Measurements from ENCODE around the gene TSPAN16.
A peak's percentile ranks its signal among the peaks of the same experiment; 100 is the strongest.

The TSPAN16 gene

DNA sequence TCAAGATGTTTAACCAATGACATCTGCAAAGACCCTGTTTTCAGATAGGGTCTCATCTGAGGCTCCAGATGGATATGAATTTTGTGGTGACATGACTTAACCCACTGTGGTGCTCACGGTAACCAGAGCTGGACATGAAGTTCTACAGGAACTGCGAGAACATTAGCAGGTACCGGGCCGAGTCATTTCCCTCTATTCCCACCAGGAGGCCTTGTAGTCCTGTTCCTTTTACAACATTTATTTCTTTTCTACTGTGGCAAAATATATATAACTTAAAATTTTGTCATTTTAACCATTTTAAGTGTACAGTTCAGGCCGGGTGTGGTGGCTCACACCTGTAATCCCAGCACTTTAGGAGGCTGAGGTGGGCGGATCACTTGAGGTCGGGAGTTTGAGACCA is 7.6 kb upstream of the TSPAN16 start:
- TF ChIP-seq POLR2AphosphoS5 (IDR thresholded peaks at IDR 0.05; ENCODE audit: low read depth): no peak
- TF ChIP-seq CTCF (IDR thresholded peaks at IDR 0.05; ENCODE audit: insufficient read depth, low read length): peak; percentile 40
- no peak overlapping the region for H3K27ac ChIP-seq (replicated peaks)
- DNase-seq (ENCODE audit: low read depth in 1 of 2, low spot score in 1 of 2): peak in 1 of 2 experiments; percentile 23

GRCh38 chr19:11290256-11290655 is 5.7 kb upstream of the TSPAN16 start:
- Histone ChIP-seq H3K27ac (replicated peaks) (no peak overlapping the region), H3K27me3 (ENCODE audit: insufficient read depth, poor library complexity, severe bottlenecking) (no peaks in the 10 kb centered on the region), H3K4me3 (replicated peaks; ENCODE audit: insufficient read depth, low read length) (no peak overlapping the region)
- TF ChIP-seq GABPA (IDR thresholded peaks at IDR 0.05; ENCODE audit: low read depth) (no peak), CTCF (IDR thresholded peaks at IDR 0.05; ENCODE audit: insufficient read depth, low read length) (no peak)
- TF ChIP-seq, protein P1, sequence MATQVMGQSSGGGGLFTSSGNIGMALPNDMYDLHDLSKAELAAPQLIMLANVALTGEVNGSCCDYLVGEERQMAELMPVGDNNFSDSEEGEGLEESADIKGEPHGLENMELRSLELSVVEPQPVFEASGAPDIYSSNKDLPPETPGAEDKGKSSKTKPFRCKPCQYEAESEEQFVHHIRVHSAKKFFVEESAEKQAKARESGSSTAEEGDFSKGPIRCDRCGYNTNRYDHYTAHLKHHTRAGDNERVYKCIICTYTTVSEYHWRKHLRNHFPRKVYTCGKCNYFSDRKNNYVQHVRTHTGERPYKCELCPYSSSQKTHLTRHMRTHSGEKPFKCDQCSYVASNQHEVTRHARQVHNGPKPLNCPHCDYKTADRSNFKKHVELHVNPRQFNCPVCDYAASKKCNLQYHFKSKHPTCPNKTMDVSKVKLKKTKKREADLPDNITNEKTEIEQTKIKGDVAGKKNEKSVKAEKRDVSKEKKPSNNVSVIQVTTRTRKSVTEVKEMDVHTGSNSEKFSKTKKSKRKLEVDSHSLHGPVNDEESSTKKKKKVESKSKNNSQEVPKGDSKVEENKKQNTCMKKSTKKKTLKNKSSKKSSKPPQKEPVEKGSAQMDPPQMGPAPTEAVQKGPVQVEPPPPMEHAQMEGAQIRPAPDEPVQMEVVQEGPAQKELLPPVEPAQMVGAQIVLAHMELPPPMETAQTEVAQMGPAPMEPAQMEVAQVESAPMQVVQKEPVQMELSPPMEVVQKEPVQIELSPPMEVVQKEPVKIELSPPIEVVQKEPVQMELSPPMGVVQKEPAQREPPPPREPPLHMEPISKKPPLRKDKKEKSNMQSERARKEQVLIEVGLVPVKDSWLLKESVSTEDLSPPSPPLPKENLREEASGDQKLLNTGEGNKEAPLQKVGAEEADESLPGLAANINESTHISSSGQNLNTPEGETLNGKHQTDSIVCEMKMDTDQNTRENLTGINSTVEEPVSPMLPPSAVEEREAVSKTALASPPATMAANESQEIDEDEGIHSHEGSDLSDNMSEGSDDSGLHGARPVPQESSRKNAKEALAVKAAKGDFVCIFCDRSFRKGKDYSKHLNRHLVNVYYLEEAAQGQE (IDR thresholded peaks at IDR 0.05; ENCODE audit: insufficient replicate concordance, low read depth): no peak
- DNase-seq (ENCODE audit: low read depth in 1 of 2, low spot score in 1 of 2): no peak

More for the DNA sequence above, 7.6 kb upstream of the TSPAN16 start:
- Histone ChIP-seq H3K4me3 (replicated peaks; ENCODE audit: insufficient read depth, low read length) (no peak overlapping the region), H3K27me3 (ENCODE audit: insufficient read depth, poor library complexity, severe bottlenecking) (no peaks in the 10 kb centered on the region)

DNA sequence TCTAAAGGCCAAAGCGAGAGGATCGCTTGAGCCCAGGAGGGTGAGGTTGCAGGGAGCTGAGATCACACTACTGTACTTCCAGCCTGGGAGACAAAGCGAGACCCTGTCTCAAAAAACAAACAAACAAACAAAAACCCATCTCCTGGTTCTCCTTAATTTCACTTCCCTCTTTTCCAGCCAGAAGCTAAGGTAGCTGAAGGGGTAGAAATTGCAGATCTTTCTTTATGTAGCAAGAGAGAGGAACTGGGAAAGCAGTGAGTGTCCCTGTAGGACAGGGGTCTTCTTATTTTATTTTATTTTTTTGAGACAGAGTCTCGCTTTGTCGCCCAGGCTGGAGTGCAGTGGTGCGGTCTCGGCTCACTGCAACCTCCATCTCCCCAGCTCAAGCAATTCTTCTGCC is 4.5 kb upstream of the TSPAN16 start:
- TF ChIP-seq CTCF (IDR thresholded peaks at IDR 0.05; ENCODE audit: insufficient read depth, low read length): no peak
- peak; percentile 77 for TF ChIP-seq SPI1 (IDR thresholded peaks at IDR 0.05; ENCODE audit: borderline replicate concordance, low read depth)
- no peaks in the 10 kb centered on the region for H3K27me3 ChIP-seq (ENCODE audit: insufficient read depth, poor library complexity, severe bottlenecking)
- no peak overlapping the region for H3K27ac ChIP-seq (replicated peaks)
- H3K4me3 ChIP-seq (replicated peaks; ENCODE audit: insufficient read depth, low read length): no peak overlapping the region
- no peak for DNase-seq (ENCODE audit: low read depth in 1 of 2, low spot score in 1 of 2)

- no peaks in the 10 kb centered on the region for H3K27me3 ChIP-seq (ENCODE audit: insufficient read depth, poor library complexity, severe bottlenecking)
- DNase-seq (ENCODE audit: low read depth in 1 of 2, low spot score in 1 of 2): peak in 1 of 2 experiments; percentile 25
- H3K4me3 ChIP-seq (replicated peaks; ENCODE audit: insufficient read depth, low read length): no peak overlapping the region
- TF ChIP-seq GABPA (IDR thresholded peaks at IDR 0.05; ENCODE audit: low read depth): no peak
- TF ChIP-seq SPI1 (IDR thresholded peaks at IDR 0.05; ENCODE audit: borderline replicate concordance, low read depth): no peak
- TF ChIP-seq CTCF (IDR thresholded peaks at IDR 0.05; ENCODE audit: insufficient read depth, low read length): no peak
- no peak for TF ChIP-seq POLR2AphosphoS5 (IDR thresholded peaks at IDR 0.05; ENCODE audit: low read depth)
- TF ChIP-seq, protein P1 (IDR thresholded peaks at IDR 0.05; ENCODE audit: insufficient replicate concordance, low read depth): no peak
- H3K27ac ChIP-seq (replicated peaks): no peak overlapping the region
Observed at GRCh38 chr19:11291991-11292390, 4.0 kb upstream of the TSPAN16 start.

Data from HL-60 (cell line).